ENCODE data around the gene SUN1. TPM values are rescaled to one million over a fixed set of nuclear protein-coding genes. Genes with fewer than 3 reads are reported as not detected.
"Not testable (repeated sequence)": the region's sequence is repeated elsewhere in the genome, so short reads cannot be mapped to it uniquely, and the experiment has no call there.

SUN1 gene
- total and polyA plus RNA-seq, 2 donors (not counting 1 experiment from before 2014, with no cell fraction given): 198 to 254 TPM

- no peaks in the 10 kb centered on the region for H4K20me1 ChIP-seq (ENCODE audit: control insufficient read depth, insufficient read depth, low read length, poor library complexity, severe bottlenecking)
- TF ChIP-seq, protein P1, sequence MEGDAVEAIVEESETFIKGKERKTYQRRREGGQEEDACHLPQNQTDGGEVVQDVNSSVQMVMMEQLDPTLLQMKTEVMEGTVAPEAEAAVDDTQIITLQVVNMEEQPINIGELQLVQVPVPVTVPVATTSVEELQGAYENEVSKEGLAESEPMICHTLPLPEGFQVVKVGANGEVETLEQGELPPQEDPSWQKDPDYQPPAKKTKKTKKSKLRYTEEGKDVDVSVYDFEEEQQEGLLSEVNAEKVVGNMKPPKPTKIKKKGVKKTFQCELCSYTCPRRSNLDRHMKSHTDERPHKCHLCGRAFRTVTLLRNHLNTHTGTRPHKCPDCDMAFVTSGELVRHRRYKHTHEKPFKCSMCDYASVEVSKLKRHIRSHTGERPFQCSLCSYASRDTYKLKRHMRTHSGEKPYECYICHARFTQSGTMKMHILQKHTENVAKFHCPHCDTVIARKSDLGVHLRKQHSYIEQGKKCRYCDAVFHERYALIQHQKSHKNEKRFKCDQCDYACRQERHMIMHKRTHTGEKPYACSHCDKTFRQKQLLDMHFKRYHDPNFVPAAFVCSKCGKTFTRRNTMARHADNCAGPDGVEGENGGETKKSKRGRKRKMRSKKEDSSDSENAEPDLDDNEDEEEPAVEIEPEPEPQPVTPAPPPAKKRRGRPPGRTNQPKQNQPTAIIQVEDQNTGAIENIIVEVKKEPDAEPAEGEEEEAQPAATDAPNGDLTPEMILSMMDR (IDR thresholded peaks at IDR 0.05): no peak
- no peak for TF ChIP-seq EZH2 (IDR thresholded peaks at IDR 0.05; ENCODE audit: borderline replicate concordance, insufficient read depth, low read depth, low read length, poor library complexity, severe bottlenecking)
- Mint-ChIP-seq H3K9me3 (ENCODE audit: insufficient read depth) (no peaks in the 10 kb centered on the region), H3K27me3 (no peaks in the 10 kb centered on the region), H3K4me3 (no peak overlapping the region), H3K27ac (no peak overlapping the region), H3K4me1 (no peaks in the 10 kb centered on the region)
- no peak overlapping the region for H2AFZ ChIP-seq (ENCODE audit: insufficient read depth, low read depth, low read length, poor library complexity, severe bottlenecking)
- H3K4me2 ChIP-seq (replicated peaks; ENCODE audit: low read depth, low read length, poor library complexity, severe bottlenecking): no peak overlapping the region
- no peaks in the 10 kb centered on the region for H3K27me3 ChIP-seq (replicated peaks in 1 of 4; ENCODE audit: control extremely low read depth in 1 of 4, control insufficient read depth in 3 of 4, insufficient read depth in 4 of 4, low read length in 3 of 4)
- no peaks in the 10 kb centered on the region for H3K9me3 ChIP-seq (ENCODE audit: control extremely low read depth in 1 of 3, control insufficient read depth in 2 of 3, insufficient read depth in 1 of 3, low read length in 2 of 3)
- CTCF ChIA-PET: interaction anchor here (1.4 kb wide), 1 partner anchor 9 kb away, joined by 3 read pairs; no protein-coding TSS in a partner anchor
- ATAC-seq (ENCODE audit: low read depth) (no peak), DNase-seq (no peak)
- WGBS (ENCODE audit: insufficient coverage): 95% methylated on average over 11 of the region's 12 CpGs
- H3K4me3 ChIP-seq (ENCODE audit: control extremely low read depth in 1 of 5, extremely low read depth in 1 of 5, insufficient read depth in 1 of 5, low read depth in 2 of 5, low read length in 4 of 5): no peak overlapping the region
- POLR2A ChIA-PET: no interaction called here
- no peak overlapping the region for H3K27ac ChIP-seq (ENCODE audit: low read length in 2 of 2)
- H3K9ac ChIP-seq (ENCODE audit: low read length): no peak overlapping the region
- H3K36me3 ChIP-seq (replicated peaks in 1 of 2; ENCODE audit: control extremely low read depth in 1 of 2, control insufficient read depth in 1 of 2, extremely low read depth in 1 of 2, insufficient read depth in 2 of 2, low read length in 1 of 2): no peaks in the 10 kb centered on the region
- intact Hi-C loops (cut with micrococcal nuclease): no loop called here
- H3K4me1 ChIP-seq (ENCODE audit: control insufficient read depth in 2 of 2, insufficient read depth in 2 of 2, low read length in 2 of 2): no peaks in the 10 kb centered on the region
- no peaks in the 10 kb centered on the region for H3K79me2 ChIP-seq (ENCODE audit: control insufficient read depth, insufficient read depth, low read length)
Measured at GRCh38 chr7:798921-799470, 33.3 kb upstream of the SUN1 start.

DNA sequence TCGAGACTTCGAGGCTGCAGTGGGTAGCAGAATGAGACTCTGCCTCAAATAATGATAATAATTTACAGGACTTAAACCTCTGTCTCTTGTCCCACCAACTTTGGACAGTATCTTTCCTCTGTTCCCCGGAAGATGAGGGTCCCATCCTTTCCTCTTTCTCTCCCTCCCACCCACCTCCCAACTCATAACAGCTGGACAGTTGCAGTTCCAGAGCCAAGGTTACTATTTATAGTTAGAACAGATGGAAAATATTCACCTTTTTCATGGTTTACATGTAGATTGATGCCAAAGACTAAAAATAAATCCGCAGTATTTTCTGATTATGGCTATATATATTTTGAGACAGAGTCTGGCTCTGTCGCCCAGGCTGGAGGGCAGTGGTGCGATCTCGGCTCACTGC is 31.6 kb upstream of the SUN1 start:
- no peak overlapping the region for H3K4me3 ChIP-seq (ENCODE audit: control extremely low read depth in 1 of 5, extremely low read depth in 1 of 5, insufficient read depth in 1 of 5, low read depth in 2 of 5, low read length in 4 of 5)
- no peaks in the 10 kb centered on the region for H4K20me1 ChIP-seq (ENCODE audit: control insufficient read depth, insufficient read depth, low read length, poor library complexity, severe bottlenecking)
- Mint-ChIP-seq H3K27ac (no peak overlapping the region), H3K4me3 (no peak overlapping the region), H3K9me3 (ENCODE audit: insufficient read depth) (no peaks in the 10 kb centered on the region), H3K27me3 (no peaks in the 10 kb centered on the region), H3K4me1 (no peaks in the 10 kb centered on the region)
- H3K27me3 ChIP-seq (replicated peaks in 1 of 4; ENCODE audit: control extremely low read depth in 1 of 4, control insufficient read depth in 3 of 4, insufficient read depth in 4 of 4, low read length in 3 of 4): no peaks in the 10 kb centered on the region
- H3K9me3 ChIP-seq (ENCODE audit: control extremely low read depth in 1 of 3, control insufficient read depth in 2 of 3, insufficient read depth in 1 of 3, low read length in 2 of 3): no peaks in the 10 kb centered on the region
- intact Hi-C loops (cut with micrococcal nuclease): no loop called here
- H3K27ac ChIP-seq (ENCODE audit: low read length in 2 of 2): no peak overlapping the region
- WGBS (ENCODE audit: insufficient coverage): 100% methylated on average over 1 of the region's 7 CpGs
- no peak for ATAC-seq (ENCODE audit: low read depth)
- H3K4me1 ChIP-seq (ENCODE audit: control insufficient read depth in 2 of 2, insufficient read depth in 2 of 2, low read length in 2 of 2): no peaks in the 10 kb centered on the region
- ChIA-PET POLR2A (no interaction called here), CTCF (no interaction called here)
- no peak overlapping the region for H2AFZ ChIP-seq (ENCODE audit: insufficient read depth, low read depth, low read length, poor library complexity, severe bottlenecking)
- no peaks in the 10 kb centered on the region for H3K36me3 ChIP-seq (replicated peaks in 1 of 2; ENCODE audit: control extremely low read depth in 1 of 2, control insufficient read depth in 1 of 2, extremely low read depth in 1 of 2, insufficient read depth in 2 of 2, low read length in 1 of 2)
- no peak overlapping the region for H3K4me2 ChIP-seq (replicated peaks; ENCODE audit: low read depth, low read length, poor library complexity, severe bottlenecking)
- TF ChIP-seq EZH2 (IDR thresholded peaks at IDR 0.05; ENCODE audit: borderline replicate concordance, insufficient read depth, low read depth, low read length, poor library complexity, severe bottlenecking): no peak
- TF ChIP-seq, protein P1 (IDR thresholded peaks at IDR 0.05): no peak
- no peaks in the 10 kb centered on the region for H3K79me2 ChIP-seq (ENCODE audit: control insufficient read depth, insufficient read depth, low read length)
- no peak for DNase-seq
- H3K9ac ChIP-seq (ENCODE audit: low read length): no peak overlapping the region

DNA sequence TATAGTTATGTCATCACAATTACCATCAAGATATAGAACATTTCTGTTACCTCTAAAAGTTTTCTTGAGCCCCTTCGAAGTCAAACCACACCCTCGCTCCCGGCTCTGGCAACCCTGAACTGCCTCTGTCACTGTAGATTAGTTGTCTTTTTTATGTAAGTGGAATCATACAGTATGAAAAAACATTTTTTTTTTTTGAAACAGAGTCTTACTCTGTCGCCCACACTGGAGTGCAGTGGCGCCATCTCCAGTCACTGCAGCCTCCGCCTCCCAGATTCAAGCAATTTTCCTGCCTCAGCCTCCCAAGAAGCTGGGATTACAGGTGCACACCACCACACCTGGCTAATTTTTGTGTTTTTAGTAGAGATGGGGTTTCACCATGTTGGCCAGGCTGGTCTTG is 30.9 kb upstream of the SUN1 start:
- H3K9me3 ChIP-seq (ENCODE audit: control extremely low read depth in 1 of 3, control insufficient read depth in 2 of 3, insufficient read depth in 1 of 3, low read length in 2 of 3); H3K27ac Mint-ChIP-seq; H3K4me1 Mint-ChIP-seq; H3K9me3 Mint-ChIP-seq (ENCODE audit: insufficient read depth); H4K20me1 ChIP-seq (ENCODE audit: control insufficient read depth, insufficient read depth, low read length, poor library complexity, severe bottlenecking); H3K9ac ChIP-seq (ENCODE audit: low read length); H3K4me1 ChIP-seq (ENCODE audit: control insufficient read depth in 2 of 2, insufficient read depth in 2 of 2, low read length in 2 of 2); H2AFZ ChIP-seq (ENCODE audit: insufficient read depth, low read depth, low read length, poor library complexity, severe bottlenecking); H3K27me3 Mint-ChIP-seq; H3K27ac ChIP-seq (ENCODE audit: low read length in 2 of 2); POLR2A ChIA-PET; H3K36me3 ChIP-seq (replicated peaks in 1 of 2; ENCODE audit: control extremely low read depth in 1 of 2, control insufficient read depth in 1 of 2, extremely low read depth in 1 of 2, insufficient read depth in 2 of 2, low read length in 1 of 2); intact Hi-C loops (cut with micrococcal nuclease); DNase-seq; CTCF ChIA-PET; H3K4me2 ChIP-seq (replicated peaks; ENCODE audit: low read depth, low read length, poor library complexity, severe bottlenecking); H3K4me3 Mint-ChIP-seq; ATAC-seq (ENCODE audit: low read depth); H3K4me3 ChIP-seq (ENCODE audit: control extremely low read depth in 1 of 5, extremely low read depth in 1 of 5, insufficient read depth in 1 of 5, low read depth in 2 of 5, low read length in 4 of 5); H3K27me3 ChIP-seq (replicated peaks in 1 of 4; ENCODE audit: control extremely low read depth in 1 of 4, control insufficient read depth in 3 of 4, insufficient read depth in 4 of 4, low read length in 3 of 4); H3K79me2 ChIP-seq (ENCODE audit: control insufficient read depth, insufficient read depth, low read length): not testable (repeated sequence)
- whole genome bisulfite sequencing (ENCODE audit: insufficient coverage): no CpG with 5 or more reads among the region's 6 CpGs
